GM13976 (cell line): ENCODE measurements around the gene MON2.
"Not testable (repeated sequence)": the region's sequence is repeated elsewhere in the genome, so short reads cannot be mapped to it uniquely, and the experiment has no call there.

Experiments used
- DNase-seq: peaks from one replicate; pipeline ENCODE4 v3.0.0; 2012; ENCODE audit warnings: low spot score
- CTCF ChIP-seq: IDR thresholded peaks from 2 replicates; pipeline ENCODE4 v1.5.1; 2012; ENCODE audit warnings: borderline replicate concordance, mild to moderate bottlenecking; ENCODE audit not compliant: insufficient read depth; ENCODE audit errors: extremely low read depth, missing control alignments, control extremely low read depth
- in situ Hi-C: fragments of 300-500 bp; cut with MboI; formaldehyde crosslinking; loops from one replicate; pipeline ENCODE4 v1.12.0; 2022; ENCODE audit warnings: low sequenced_read_pairs, mixed read lengths, inconsistent platforms; ENCODE audit not compliant: unreplicated experiment

MON2 gene

GRCh38 chr12:62438098-62438692, 28.4 kb upstream of the MON2 start:
- in situ Hi-C loops, result loop anchor here (5.0 kb wide), 1 partner anchor 359 kb away; no protein-coding TSS in a partner anchor
- DNase-seq, result peak; percentile 57
- TF ChIP-seq CTCF, result no peak

GRCh38 chr12:62446754-62447452, 19.7 kb upstream of the MON2 start:
- TF ChIP-seq CTCF, result no peak
- in situ Hi-C loops, result no loop called here
- DNase-seq, result no peak

GRCh38 chr12:62448436-62448835, 18.2 kb upstream of the MON2 start:
- in situ Hi-C loops, result no loop called here
- TF ChIP-seq CTCF, result no peak
- no peak for DNase-seq

- in situ Hi-C loops, DNase-seq: not testable (repeated sequence)
Observed at GRCh38 chr12:62455429-62455828, 11.2 kb upstream of the MON2 start.

GRCh38 chr12:62458626-62459025, 8.0 kb upstream of the MON2 start:
- no peak for DNase-seq
- in situ Hi-C loops, result no loop called here
- no peak for TF ChIP-seq CTCF

- DNase-seq, result no peak
- in situ Hi-C loops, result no loop called here
- no peak for TF ChIP-seq CTCF
Observed at GRCh38 chr12:62459976-62460375, 6.7 kb upstream of the MON2 start.

GRCh38 chr12:62461171-62461837, 5.3 kb upstream of the MON2 start:
- in situ Hi-C loops, DNase-seq: not testable (repeated sequence)

- DNase-seq, in situ Hi-C loops: not testable (repeated sequence)
Observed at GRCh38 chr12:62463252-62463651, 3.4 kb upstream of the MON2 start.
